Psoas muscle (tissue), 8 donors: Measurements from ENCODE around the gene HIRIP3. TPM values are rescaled to one million over a fixed set of nuclear protein-coding genes. Genes with fewer than 3 reads are reported as not detected.
"Not testable (repeated sequence)": the region's sequence is repeated elsewhere in the genome, so short reads cannot be mapped to it uniquely, and the experiment has no call there.

Experiments used
- ATAC-seq, 4 donors: fragments of 200-7000 bp; cut with Tn5 transposase; one replicate each; pipeline ENCODE4 v1.9.1; 2020; ENCODE audit warnings: moderate library complexity in 3 of 4, mild to moderate bottlenecking in 2 of 4
- DNase-seq, 2 donors: peaks; one replicate each; pipeline ENCODE4 v3.0.0-alpha.2; 2020
- H3K27ac ChIP-seq: fragments of 200-600 bp; one replicate; pipeline ENCODE4 v1.8.0; 2022
- H3K27me3 ChIP-seq, 3 donors: fragments of 200-600 bp in 1 of 3; one replicate each; pipeline versions ENCODE4 v1.6.1 to v1.8.0; 2013 to 2022; ENCODE audit warnings: low read length in 2 of 3, mild to moderate bottlenecking in 2 of 3, moderate library complexity in 1 of 3; ENCODE audit not compliant: insufficient read depth in 3 of 3
- H3K36me3 ChIP-seq, 2 donors: fragments of 200-600 bp in 1 of 2; one replicate each; pipeline versions ENCODE4 v1.6.1 to v1.8.0; 2013 to 2022; ENCODE audit warnings: low read depth in 1 of 2, mild to moderate bottlenecking in 1 of 2, moderate library complexity in 1 of 2; ENCODE audit not compliant: insufficient read depth in 1 of 2
- H3K4me1 ChIP-seq: fragments of 200-600 bp; one replicate; pipeline ENCODE4 v1.8.0; 2022
- H3K4me3 ChIP-seq: fragments of 200-600 bp; one replicate; pipeline ENCODE4 v1.8.0; 2022; ENCODE audit warnings: mild to moderate bottlenecking
- H3K9me3 ChIP-seq: fragments of 200-600 bp; one replicate; pipeline ENCODE4 v1.8.0; 2022
- CTCF ChIP-seq: fragments of 200-600 bp; IDR thresholded peaks from one replicate; pipeline ENCODE4 v1.8.0; 2022; ENCODE audit warnings: antibody characterized with exemption
- WGBS, 3 donors: extraction: QIAGEN DNeasy Blood & Tissue Kit; methylation state at CpG; one replicate each; pipeline versions ENCODE4 v1.1.6 to v1.1.7; 2013; 5-methylcytosine and 5-hydroxymethylcytosine counted together
- intact Hi-C, 2 donors: fragments of 100-400 bp; cut with DNase I; formaldehyde crosslinking; loops; one replicate each; pipeline versions ENCODE4 v1.11.0 to v1.14.2; 2022
- long read RNA-seq, 2 donors: library from polyadenylated mRNA; unstranded; transcript quantifications; one replicate each; pipeline ENCODE4 v2.0.0, GENCODE V29; 2021
- polyA plus RNA-seq, 3 donors: library from polyadenylated mRNA; stranded (reverse); fragments of 200-250 nt; gene quantifications; one replicate each; pipeline ENCODE4 v1.2.3, GENCODE V29; 2013
- total RNA-seq, 4 donors: library from RNA; stranded (reverse); fragmentation: NEBNext Ultra II Directional in 2 of 4; extraction: Animal tissue kit (Norgen Biotek cat#: 25700) in 2 of 4; gene quantifications; one replicate each; pipeline versions ENCODE4 v1.2.1 to v1.2.4, GENCODE V29; 2021 to 2023
- donor health status: healthy with polysubstance abuse.
- donor health status: DM: no; HTN: no; CAD: no; lungs with moderate emphysema.
- donor health status: Bipolar disorder and iron deficiency.
- donor health status: healthy.
- donor health status: DM: yes; HTN: yes; CAD: no.
- donor health status: DM: no; HTN: no; CAD: no.
- donor health status: DM: no; HTN: no; CAD: no.
- donor health status: DM: yes; HTN: yes; CAD: no.

HIRIP3 gene
- total RNA-seq: 10 to 100 TPM; 18.9 to 22.0 (median 20.7) TPM
- polyA plus RNA-seq: 10 to 100 TPM; 18.5 to 62.5 (median 23.1) TPM
- long read RNA-seq, donor 1, transcript HIRIP3-201 (7 exons, 3,388 nt): major isoform, 33 of 39 reads
- long read RNA-seq, donor 1, partial matches to known transcripts: 3 of 39 reads
- long read RNA-seq, donor 1, other reads (novel, unspliced or antisense): 0 of 39 reads
- long read RNA-seq, donor 2, transcript HIRIP3-201 (7 exons, 3,388 nt): major isoform, 66 of 77 reads
- long read RNA-seq, donor 2, partial matches to known transcripts: 3 of 77 reads
- long read RNA-seq, donor 2, other reads (novel, unspliced or antisense): 4 of 77 reads

DNA sequence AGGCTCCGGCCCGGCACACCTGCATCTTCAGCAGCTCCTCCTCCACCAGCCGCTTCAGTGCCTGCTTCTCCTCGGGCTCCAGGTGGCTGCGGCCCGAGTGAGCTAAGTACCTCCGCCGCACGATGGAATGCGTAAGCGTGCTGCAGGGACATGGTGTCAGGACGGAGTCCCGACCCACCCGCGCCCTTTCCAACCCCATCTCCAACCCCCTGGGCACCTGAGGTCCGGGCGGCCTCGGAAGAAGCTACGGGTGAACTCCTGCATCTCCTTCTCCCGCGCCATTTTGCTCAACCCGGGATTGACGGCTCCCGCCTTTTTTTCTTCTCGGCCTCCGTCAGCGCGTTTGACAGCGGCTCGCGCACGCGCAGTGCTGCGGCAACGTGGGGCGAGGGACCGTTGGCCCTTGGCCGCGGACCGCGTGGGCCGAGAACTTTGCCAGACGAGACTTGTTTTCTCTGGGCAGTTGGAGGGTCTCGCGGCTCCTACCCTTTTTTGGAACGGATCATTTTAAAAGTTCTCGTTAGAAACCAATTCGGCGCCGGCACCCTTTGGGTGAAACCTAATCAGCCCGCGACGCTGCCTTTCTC is at the start of gene HIRIP3:
Gene HIRIP3 (minus strand): TSS at position 294 of the 587 bp plus-strand sequence. CDS start 12 bp downstream, at position 282.
- Histone ChIP-seq H3K9me3 (no peaks in the 10 kb centered on the region), H3K4me3 (peak within 1 kb of the TSS; percentile 86), H3K36me3 (peaks cover 3 to 61% of the 10 kb centered on the region in 2 donors), H3K4me1 (peaks cover 21% of the 10 kb centered on the region), H3K27me3 (no peaks in the 10 kb centered on the region), H3K27ac (peak within 1 kb of the TSS; percentile 99)
- WGBS, 3 donors: 0 to 1% (median 0%) methylated on average over 48 to 53 of the region's 53 CpGs
- no peak for TF ChIP-seq CTCF
- ATAC-seq (peak; percentile 78 to 88 (median 82)), DNase-seq (peak; percentile 90 to 95)
- intact Hi-C loops: loop anchor here in 1 of 2 donors (2.0 kb wide), 1 partner anchor 21 kb away; no protein-coding TSS in a partner anchor

DNA sequence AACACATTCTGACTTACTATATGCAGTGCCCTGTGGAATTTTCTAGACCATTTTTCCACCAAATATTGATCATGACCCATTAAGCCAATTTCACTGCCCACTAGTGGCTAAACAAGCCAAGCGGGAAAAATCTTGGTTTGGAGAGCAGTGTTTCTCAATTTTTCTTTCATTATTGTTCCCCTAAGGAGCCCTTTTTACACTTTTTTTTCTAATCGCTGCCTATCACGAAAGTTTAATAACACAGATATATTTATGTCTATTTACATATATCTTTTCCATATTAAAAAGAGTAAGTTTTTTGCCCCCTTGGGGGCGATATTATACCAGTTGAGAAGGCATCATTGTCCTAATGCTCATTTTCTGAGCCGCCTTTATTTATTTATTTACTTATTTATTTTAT is 46.4 kb upstream of the HIRIP3 start:
- peak in 2 of 4 donors; percentile 45 to 75 for ATAC-seq

GRCh38 chr16:30040690-30041089 is 45.3 kb upstream of the HIRIP3 start:
- intact Hi-C loops: loop anchor here in 1 of 2 donors (5.0 kb wide), 2 partner anchors 52 to 142 kb away; partner anchors contain the start of genes CORO1A and TBX6
- ATAC-seq, H3K4me3 ChIP-seq, H3K27me3 ChIP-seq, H3K36me3 ChIP-seq, DNase-seq, H3K27ac ChIP-seq, H3K9me3 ChIP-seq, H3K4me1 ChIP-seq: not testable (repeated sequence)
- 84 to 87% (median 85%) methylated on average over 5 of the region's 5 CpGs for WGBS, 3 donors

More for the DNA sequence above, 46.4 kb upstream of the HIRIP3 start:
- Histone ChIP-seq H3K9me3 (no peaks in the 10 kb centered on the region), H3K4me3 (no peak overlapping the region), H3K4me1 (no peaks in the 10 kb centered on the region), H3K36me3 (no peaks in the 10 kb centered on the region), H3K27ac (no peak overlapping the region), H3K27me3 (no peaks in the 10 kb centered on the region)
- WGBS, 3 donors: 23 to 33% (median 28%) methylated on average over 5 of the region's 5 CpGs
- DNase-seq: no peak
- TF ChIP-seq CTCF: peak; percentile 59
- intact Hi-C loops: loop anchor here in 1 of 2 donors (5.0 kb wide), 2 partner anchors 50 to 140 kb away; partner anchors contain the start of genes CORO1A and TBX6

- 72 to 73% (median 72%) methylated on average over 5 of the region's 5 CpGs for WGBS, 3 donors
- intact Hi-C loops: loop anchor here in 1 of 2 donors (5.0 kb wide), 2 partner anchors 52 to 142 kb away; partner anchors contain the start of genes CORO1A and TBX6
- no peak for TF ChIP-seq CTCF
- Histone ChIP-seq H3K4me1 (no peaks in the 10 kb centered on the region), H3K4me3 (no peak overlapping the region), H3K27me3 (peaks cover 0 to 5% (median 0%) of the 10 kb centered on the region in 3 donors), H3K36me3 (no peaks in the 10 kb centered on the region), H3K9me3 (no peaks in the 10 kb centered on the region), H3K27ac (no peak overlapping the region)
- DNase-seq (no peak), ATAC-seq (no peak)
These were observed 44.8 kb upstream of the HIRIP3 start for GRCh38 chr16:30040221-30040620.

DNA sequence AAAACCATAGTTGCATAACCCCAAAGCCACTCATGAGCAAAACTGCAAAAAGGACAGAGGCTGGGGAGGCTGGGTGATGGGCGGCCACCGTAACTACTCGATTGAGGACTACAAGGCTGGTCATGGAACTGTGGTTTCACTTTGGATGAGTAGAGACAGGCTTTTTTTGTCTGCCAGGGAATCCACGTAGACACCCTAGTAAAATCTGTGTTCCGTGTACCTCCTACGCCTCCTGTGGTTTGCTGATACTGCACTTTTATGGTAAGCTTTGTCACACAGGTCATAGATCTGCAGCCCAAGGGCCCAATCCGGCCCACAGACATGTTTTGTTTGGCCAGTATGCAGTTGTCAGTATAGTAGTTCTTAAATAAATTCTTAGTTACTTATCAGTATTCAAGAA is 37.9 kb upstream of the HIRIP3 start:
- H3K4me1 ChIP-seq: peaks cover 2% of the 10 kb centered on the region
- intact Hi-C loops: no loop called here
- no peak for ATAC-seq
- no peaks in the 10 kb centered on the region for H3K9me3 ChIP-seq
- H3K27me3 ChIP-seq: peaks cover 0 to 58% (median 13%) of the 10 kb centered on the region in 3 donors
- no peak for TF ChIP-seq CTCF
- H3K36me3 ChIP-seq: no peaks in the 10 kb centered on the region
- H3K4me3 ChIP-seq: no peak overlapping the region
- DNase-seq: no peak
- 76 to 78% (median 76%) methylated on average over 7 of the region's 7 CpGs for WGBS, 3 donors
- no peak overlapping the region for H3K27ac ChIP-seq
